Neuronal stem cell (in vitro differentiated cells): ENCODE measurements around the gene SETDB1.

ENCODE experiments used
- DNase-seq: peaks from one replicate; pipeline ENCODE4 v3.0.0-alpha.2; 2013; ENCODE audit warnings: low spot score
- H2AFZ ChIP-seq: one replicate; pipeline ENCODE4 v1.6.1; 2013; ENCODE audit warnings: mild to moderate bottlenecking, low read length, inconsistent platforms
- H2AK5ac ChIP-seq: 2 replicates; pipeline ENCODE4 v1.6.1; 2013; ENCODE audit warnings: low read depth, mild to moderate bottlenecking, inconsistent platforms, low read length, moderate library complexity, mixed read lengths
- H2BK120ac ChIP-seq: 2 replicates; pipeline ENCODE4 v1.6.1; 2013; ENCODE audit warnings: low read depth, mild to moderate bottlenecking, inconsistent platforms, low read length, moderate library complexity, mixed read lengths
- H2BK12ac ChIP-seq: one replicate; pipeline ENCODE4 v1.6.1; 2013; ENCODE audit warnings: low read length, inconsistent platforms
- H2BK15ac ChIP-seq: 2 replicates; pipeline ENCODE4 v1.6.1; 2013; ENCODE audit warnings: mild to moderate bottlenecking, low read length, inconsistent platforms, mixed read lengths
- H2BK5ac ChIP-seq: one replicate; pipeline ENCODE4 v1.6.1; 2013; ENCODE audit warnings: inconsistent platforms, mild to moderate bottlenecking, low read length, moderate library complexity
- H3K14ac ChIP-seq: one replicate; pipeline ENCODE4 v1.6.1; 2013; ENCODE audit warnings: low read length, inconsistent platforms
- H3K18ac ChIP-seq: 2 replicates; pipeline ENCODE4 v1.6.1; 2013; ENCODE audit warnings: low read length, inconsistent platforms
- H3K23ac ChIP-seq: 2 replicates; pipeline ENCODE4 v1.6.1; 2013; ENCODE audit warnings: low read depth, mild to moderate bottlenecking, mixed read lengths, low read length, inconsistent platforms; ENCODE audit not compliant: poor library complexity
- H3K27ac ChIP-seq: replicated peaks from 3 replicates; pipeline ENCODE4 v1.5.1; 2013; ENCODE audit warnings: low read length, inconsistent platforms
- H3K27me3 ChIP-seq, 3 experiments: 2 replicates each; pipeline ENCODE4 v1.6.1; 2013; ENCODE audit warnings: low read length in 3 of 3, mild to moderate bottlenecking in 2 of 3, inconsistent platforms in 1 of 3, low read depth in 1 of 3, mixed read lengths in 1 of 3, moderate library complexity in 1 of 3; ENCODE audit not compliant: control insufficient read depth in 3 of 3, insufficient read depth in 3 of 3
- H3K36me3 ChIP-seq, 2 donors: replicated peaks in 1 of 2; 2 replicates each; pipeline ENCODE4 v1.6.1; 2013; ENCODE audit warnings: low read length in 2 of 2; ENCODE audit not compliant: control insufficient read depth in 2 of 2, insufficient read depth in 2 of 2
- H3K4ac ChIP-seq: 2 replicates; pipeline ENCODE4 v1.6.1; 2013; ENCODE audit warnings: inconsistent platforms, mild to moderate bottlenecking, low read length, moderate library complexity
- H3K4me1 ChIP-seq, 2 donors: 1 replicate in 1 of 2; 2 replicates in 1 of 2; pipeline ENCODE4 v1.6.1; 2013; ENCODE audit warnings: low read length in 2 of 2, low read depth in 1 of 2; ENCODE audit not compliant: control insufficient read depth in 2 of 2, insufficient read depth in 1 of 2
- H3K4me2 ChIP-seq: one replicate; pipeline ENCODE4 v1.6.1; 2013; ENCODE audit warnings: mild to moderate bottlenecking, low read length, inconsistent platforms; ENCODE audit not compliant: insufficient read depth, poor library complexity, severe bottlenecking
- H3K4me3 ChIP-seq, 2 donors: 2 replicates each; pipeline ENCODE4 v1.5.1; 2013; ENCODE audit warnings: low read length in 2 of 2, mild to moderate bottlenecking in 2 of 2, inconsistent platforms in 1 of 2, moderate library complexity in 1 of 2
- H3K79me1 ChIP-seq: one replicate; pipeline ENCODE4 v1.6.1; 2013; ENCODE audit warnings: low read depth, mild to moderate bottlenecking, inconsistent platforms, low read length, moderate library complexity
- H3K9ac ChIP-seq: one replicate; pipeline ENCODE4 v1.6.1; 2013; ENCODE audit warnings: mild to moderate bottlenecking, low read depth, low read length, inconsistent platforms; ENCODE audit not compliant: poor library complexity
- H3K9me3 ChIP-seq, 2 donors: replicated peaks in 1 of 2; 2 replicates each; pipeline versions ENCODE3 to v1.6.1; 2013; ENCODE audit warnings: low read length in 2 of 2, mild to moderate bottlenecking in 2 of 2, inconsistent platforms in 1 of 2, low read depth in 1 of 2, mixed read lengths in 1 of 2, moderate library complexity in 1 of 2; ENCODE audit not compliant: control insufficient read depth in 2 of 2, insufficient read depth in 1 of 2
- H4K8ac ChIP-seq: one replicate; pipeline ENCODE4 v1.6.1; 2013; ENCODE audit warnings: low read depth, mild to moderate bottlenecking, inconsistent platforms, low read length, moderate library complexity
- H4K91ac ChIP-seq: one replicate; pipeline ENCODE4 v1.6.1; 2013; ENCODE audit warnings: low read length, low read depth, mild to moderate bottlenecking, inconsistent platforms; ENCODE audit not compliant: poor library complexity
- WGBS, 2 donors: extraction: QIAGEN DNeasy Blood & Tissue Kit; methylation state at CpG; one replicate each; pipeline ENCODE4 v1.1.7; 2013; ENCODE audit warnings: missing lambda C conversion rate in 2 of 2, mixed read lengths in 1 of 2; ENCODE audit not compliant: insufficient read length in 2 of 2, insufficient replicate concordance in 1 of 2; ENCODE audit errors: extremely low coverage in 2 of 2; 5-methylcytosine and 5-hydroxymethylcytosine counted together

The SETDB1 gene

GRCh38 chr1:150972417-150972940, 46.3 kb downstream of the SETDB1 start:
- Histone ChIP-seq H2BK12ac (no peak overlapping the region), H3K4me2 (no peak overlapping the region), H3K9ac (no peak overlapping the region), H2BK5ac (peak overlapping the region; percentile 4), H3K27ac (peak overlapping the region; percentile 63), H3K4ac (no peak overlapping the region), H3K14ac (no peak overlapping the region), H2BK15ac (no peak overlapping the region), H3K4me1 (peaks cover 33 to 35% of the 10 kb centered on the region in 2 donors), H3K23ac (no peak overlapping the region), H3K4me3 (peak overlapping the region in 1 of 2 donors; percentile 86), H3K9me3 (peaks cover 0 to 5% of the 10 kb centered on the region in 2 donors), H4K91ac (no peak overlapping the region), H3K36me3 (peaks cover 15 to 27% of the 10 kb centered on the region in 2 donors), H4K8ac (no peak overlapping the region), H3K27me3 (peaks cover 0 to 2% (median 0%) of the 10 kb centered on the region in 3 experiments), H2AK5ac (no peak overlapping the region), H2AFZ (no peak overlapping the region), H3K79me1 (peaks cover 9% of the 10 kb centered on the region), H3K18ac (no peak overlapping the region), H2BK120ac (no peak overlapping the region)
- DNase-seq: no peak
- no CpG with 5 or more reads among the region's 4 CpGs for WGBS, 2 donors

GRCh38 chr1:150973258-150973835, 47.2 kb downstream of the SETDB1 start:
- Histone ChIP-seq H3K27ac (no peak overlapping the region), H3K36me3 (peaks cover 6 to 18% of the 10 kb centered on the region in 2 donors), H4K91ac (no peak overlapping the region), H2BK15ac (peak overlapping the region; percentile 17), H3K4me1 (peaks cover 33 to 35% of the 10 kb centered on the region in 2 donors), H4K8ac (no peak overlapping the region), H2AFZ (no peak overlapping the region), H2AK5ac (peak overlapping the region; percentile 57), H3K18ac (peak overlapping the region; percentile 96), H2BK120ac (no peak overlapping the region), H3K4ac (peak overlapping the region; percentile 7), H3K9ac (peak overlapping the region; percentile 96), H2BK12ac (no peak overlapping the region), H3K9me3 (peaks cover 0 to 5% of the 10 kb centered on the region in 2 donors), H3K4me3 (peak overlapping the region; percentile 86 to 89), H3K79me1 (peaks cover 9% of the 10 kb centered on the region), H2BK5ac (no peak overlapping the region), H3K23ac (no peak overlapping the region), H3K4me2 (peak overlapping the region; percentile 89), H3K14ac (peak overlapping the region; percentile 1), H3K27me3 (peaks cover 0 to 2% (median 0%) of the 10 kb centered on the region in 3 experiments)
- no peak for DNase-seq
- WGBS, 2 donors: no CpG with 5 or more reads among the region's 15 CpGs

GRCh38 chr1:150973836-150974579, 47.8 kb downstream of the SETDB1 start:
- peak overlapping the region; percentile 86 to 89 for H3K4me3 ChIP-seq
- H3K27me3 ChIP-seq: peaks cover 0 to 2% (median 0%) of the 10 kb centered on the region in 3 experiments
- peaks cover 0 to 5% of the 10 kb centered on the region in 2 donors for H3K9me3 ChIP-seq
- peak overlapping the region; percentile 89 for H3K4me2 ChIP-seq
- H3K18ac ChIP-seq: peak overlapping the region; percentile 96
- peak overlapping the region; percentile 46 for H3K27ac ChIP-seq
- peaks cover 33 to 36% of the 10 kb centered on the region in 2 donors for H3K4me1 ChIP-seq
- DNase-seq: no peak
- peak overlapping the region; percentile 17 for H2BK15ac ChIP-seq
- H2BK5ac ChIP-seq: peak overlapping the region; percentile 85
- peaks cover 0 to 11% of the 10 kb centered on the region in 2 donors for H3K36me3 ChIP-seq
- no peak overlapping the region for H2BK12ac ChIP-seq
- peak overlapping the region; percentile 1 for H3K14ac ChIP-seq
- H3K9ac ChIP-seq: peak overlapping the region; percentile 96
- WGBS, 2 donors: no CpG with 5 or more reads among the region's 67 CpGs
- H3K4ac ChIP-seq: peak overlapping the region; percentile 7
- no peak overlapping the region for H4K8ac ChIP-seq
- H4K91ac ChIP-seq: no peak overlapping the region
- H2AFZ ChIP-seq: peak overlapping the region; percentile 93
- H3K79me1 ChIP-seq: peaks cover 6% of the 10 kb centered on the region
- peak overlapping the region; percentile 50 for H2BK120ac ChIP-seq
- peak overlapping the region; percentile 46 for H3K23ac ChIP-seq
- peak overlapping the region; percentile 57 for H2AK5ac ChIP-seq
